Erythroblast (primary cell): Measurements from ENCODE around the gene JAK3.

Experiments used
- GATA1 ChIP-seq: IDR thresholded peaks from 2 replicates; pipeline ENCODE4 v1.6.1; 2011; ENCODE audit warnings: low read depth, mild to moderate bottlenecking, control low read depth, low read length, moderate library complexity
- POLR2A ChIP-seq: IDR thresholded peaks from 2 replicates; pipeline ENCODE4 v1.6.1; 2011; ENCODE audit warnings: mild to moderate bottlenecking, low read length

DNA sequence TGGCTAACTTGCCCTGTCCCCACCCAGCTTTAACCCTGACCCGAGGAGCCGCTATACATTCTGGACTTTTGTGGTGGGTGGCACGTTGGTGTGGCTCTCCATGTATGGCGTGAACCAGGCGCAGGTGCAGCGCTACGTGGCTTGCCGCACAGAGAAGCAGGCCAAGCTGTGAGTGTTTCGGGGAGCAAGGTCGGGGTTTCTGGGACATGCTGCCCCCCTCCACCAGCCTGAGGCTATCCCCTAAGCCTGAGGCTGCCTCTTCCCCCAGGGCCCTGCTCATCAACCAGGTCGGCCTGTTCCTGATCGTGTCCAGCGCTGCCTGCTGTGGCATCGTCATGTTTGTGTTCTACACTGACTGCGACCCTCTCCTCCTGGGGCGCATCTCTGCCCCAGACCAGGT lies 29.9 kb upstream of the JAK3 start:
- no peak for TF ChIP-seq POLR2A
- no peak for TF ChIP-seq GATA1
